ENCODE data around the gene GRHPR.
"Not testable (repeated sequence)": the region's sequence is repeated elsewhere in the genome, so short reads cannot be mapped to it uniquely, and the experiment has no call there.

The GRHPR gene

DNA sequence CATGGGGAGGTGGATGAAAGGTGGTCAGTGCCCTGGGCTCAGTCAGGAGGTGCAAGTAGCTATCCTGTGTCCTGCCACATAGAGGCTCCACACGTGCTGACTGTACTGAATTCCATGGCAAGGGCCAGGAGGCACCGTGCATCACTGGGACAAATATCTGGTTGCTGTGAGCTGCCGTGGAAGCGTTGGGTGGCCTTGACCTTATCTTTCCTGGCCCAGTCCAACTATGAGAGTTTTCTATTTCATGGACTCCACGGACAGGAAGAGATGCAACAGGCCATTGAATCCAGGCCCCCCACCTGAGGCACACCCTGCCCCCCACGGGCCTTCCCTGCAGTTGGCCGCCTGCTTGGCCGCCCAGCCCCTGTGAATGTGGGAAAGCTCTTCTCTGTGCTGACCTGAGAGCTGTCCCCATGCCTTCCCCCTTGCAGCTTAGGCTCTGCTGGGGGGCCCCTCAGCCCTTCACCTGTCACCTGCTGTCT lies 1.7 kb downstream of the GRHPR start:
- no peak for DNase-seq

DNA sequence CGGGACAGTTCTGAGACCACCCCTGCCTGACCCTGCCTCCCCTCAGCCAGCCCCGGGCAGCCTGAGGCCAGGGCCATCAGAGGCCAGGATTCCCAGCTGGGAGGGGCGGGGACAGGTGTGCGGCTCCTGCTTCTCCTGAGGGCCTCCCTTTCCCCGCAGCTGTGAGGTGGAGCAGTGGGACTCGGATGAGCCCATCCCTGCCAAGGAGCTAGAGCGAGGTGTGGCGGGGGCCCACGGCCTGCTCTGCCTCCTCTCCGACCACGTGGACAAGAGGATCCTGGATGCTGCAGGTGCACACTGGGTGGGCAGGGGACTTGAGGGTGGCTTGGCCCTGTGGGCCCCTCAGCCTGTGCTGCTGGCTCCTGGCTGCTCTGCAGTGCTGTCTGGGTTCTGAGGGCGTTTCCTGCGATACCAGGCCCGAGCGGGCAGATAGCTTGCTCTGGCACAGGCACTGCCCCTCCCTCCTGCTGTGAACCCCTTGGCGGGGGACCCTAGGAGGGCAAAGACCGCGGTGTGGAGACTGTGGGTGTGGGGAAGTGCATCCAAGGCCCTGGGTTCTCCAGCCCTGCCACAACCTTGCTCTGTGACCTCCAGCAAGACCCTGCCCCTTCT lies 2.3 kb downstream of the GRHPR start:
- DNase-seq: peak; percentile 26

DNA sequence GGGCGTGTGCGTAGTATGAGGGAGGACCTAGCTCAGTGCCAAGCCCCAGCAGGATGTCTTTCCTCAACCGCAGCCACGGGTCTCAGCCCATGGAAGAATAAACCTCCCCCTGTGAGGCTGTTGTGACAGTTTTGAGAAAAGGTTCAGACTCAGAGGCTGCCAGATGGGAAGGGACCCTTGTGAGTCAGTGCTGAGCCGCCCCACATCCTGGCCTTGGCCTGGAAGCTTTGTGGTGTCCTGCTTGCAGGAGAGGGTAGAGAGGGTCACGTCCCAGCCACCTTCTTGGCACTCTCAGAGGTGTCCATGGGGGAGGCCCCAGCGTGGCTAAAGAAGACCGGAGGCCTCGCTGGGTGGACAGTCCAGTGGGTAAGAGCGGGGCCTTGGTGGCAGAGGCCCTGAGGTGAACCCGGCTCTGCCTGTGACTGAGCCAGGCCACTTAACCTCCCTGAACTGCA lies 2.8 kb downstream of the GRHPR start:
- DNase-seq: no peak

DNA sequence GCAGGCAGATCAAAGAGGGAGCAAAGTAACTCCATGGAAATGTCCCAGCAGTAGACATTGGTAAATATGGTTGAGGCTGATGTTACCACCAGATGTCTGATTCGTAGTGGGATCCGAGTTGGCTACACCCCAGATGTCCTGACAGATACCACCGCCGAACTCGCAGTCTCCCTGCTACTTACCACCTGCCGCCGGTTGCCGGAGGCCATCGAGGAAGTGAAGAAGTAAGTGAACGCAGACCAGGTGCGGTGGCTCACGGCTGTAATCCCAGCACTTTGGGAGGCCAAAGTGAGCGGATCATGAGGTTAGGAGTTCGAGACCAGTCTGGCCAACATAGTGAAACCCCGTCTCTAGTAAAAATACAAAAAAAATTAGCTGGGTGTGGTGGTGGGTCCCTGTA lies 3.9 kb downstream of the GRHPR start:
- not testable (repeated sequence) for DNase-seq

DNA sequence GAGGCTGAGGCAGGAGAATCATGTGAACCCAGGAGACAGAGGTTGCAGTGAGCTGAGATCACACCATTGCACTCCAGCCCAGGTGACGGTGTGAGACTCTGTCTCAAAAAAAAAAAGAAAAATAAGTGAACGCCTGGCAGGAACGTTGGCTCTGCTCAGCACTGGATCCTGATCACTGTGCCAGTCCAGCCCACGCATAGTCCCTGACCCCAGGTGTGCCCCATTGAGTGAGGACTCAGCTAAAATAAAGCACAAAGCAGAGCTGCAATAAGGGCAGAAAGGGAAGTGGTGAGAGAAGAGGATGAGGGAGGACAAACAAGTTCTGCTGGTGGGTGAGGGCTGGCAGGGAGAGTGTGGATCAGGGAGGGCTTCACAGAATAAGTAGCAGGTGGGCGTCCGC lies 4.3 kb downstream of the GRHPR start:
- DNase-seq: no peak

DNA sequence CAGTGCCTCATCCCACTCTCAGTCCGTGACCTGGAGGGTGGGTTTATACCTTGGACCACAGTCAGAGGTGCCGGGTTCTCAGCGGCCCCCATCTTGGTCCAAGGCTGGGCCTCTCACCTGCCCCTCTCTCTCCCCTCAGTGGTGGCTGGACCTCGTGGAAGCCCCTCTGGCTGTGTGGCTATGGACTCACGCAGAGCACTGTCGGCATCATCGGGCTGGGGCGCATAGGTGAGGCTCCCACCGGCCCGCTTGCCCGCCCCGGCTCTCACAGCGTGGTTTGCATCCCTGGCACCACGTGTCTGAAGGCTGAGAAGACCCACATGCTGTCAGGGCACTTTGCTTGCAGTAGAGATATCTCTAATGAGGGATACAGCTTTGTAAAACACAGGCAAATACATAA lies 5.8 kb downstream of the GRHPR start:
- no peak for DNase-seq

DNA sequence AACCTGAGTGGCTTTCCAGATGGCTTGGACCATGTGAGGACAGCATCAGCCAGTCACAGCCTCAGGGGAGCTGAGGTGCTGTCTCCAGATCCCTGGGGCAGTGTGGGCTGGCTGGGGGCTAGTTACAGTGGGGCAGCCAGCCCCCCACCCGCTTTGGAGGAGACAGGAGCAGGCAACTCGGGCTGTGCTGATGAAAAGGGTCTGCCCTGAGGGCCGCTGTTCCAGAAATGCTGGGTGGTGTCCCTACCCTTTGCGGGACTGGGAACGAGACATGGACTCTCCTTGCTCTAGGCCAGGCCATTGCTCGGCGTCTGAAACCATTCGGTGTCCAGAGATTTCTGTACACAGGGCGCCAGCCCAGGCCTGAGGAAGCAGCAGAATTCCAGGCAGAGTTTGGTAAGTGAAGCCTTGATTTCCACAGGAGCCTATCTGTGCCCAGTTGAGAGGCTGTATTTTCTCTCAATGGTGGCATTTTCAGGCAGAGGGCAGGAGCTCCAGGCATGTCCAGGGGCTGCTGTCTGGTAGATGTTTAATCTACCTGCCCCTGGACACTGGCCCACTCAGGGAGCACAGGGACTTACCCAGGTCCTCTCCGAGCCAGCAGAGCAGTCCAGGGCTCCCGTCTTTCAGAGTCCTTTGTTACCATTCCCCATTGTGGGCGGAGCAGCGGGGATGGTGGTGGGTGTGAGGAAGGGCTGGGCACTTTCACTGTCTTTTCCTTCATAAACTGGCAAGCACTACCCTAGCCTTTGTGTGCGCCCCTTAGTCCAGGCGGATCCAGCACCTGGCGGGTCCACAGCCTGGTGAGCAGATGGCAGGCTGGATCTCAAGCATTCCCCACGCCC lies 7.2 kb downstream of the GRHPR start:
- no peak for DNase-seq

DNA sequence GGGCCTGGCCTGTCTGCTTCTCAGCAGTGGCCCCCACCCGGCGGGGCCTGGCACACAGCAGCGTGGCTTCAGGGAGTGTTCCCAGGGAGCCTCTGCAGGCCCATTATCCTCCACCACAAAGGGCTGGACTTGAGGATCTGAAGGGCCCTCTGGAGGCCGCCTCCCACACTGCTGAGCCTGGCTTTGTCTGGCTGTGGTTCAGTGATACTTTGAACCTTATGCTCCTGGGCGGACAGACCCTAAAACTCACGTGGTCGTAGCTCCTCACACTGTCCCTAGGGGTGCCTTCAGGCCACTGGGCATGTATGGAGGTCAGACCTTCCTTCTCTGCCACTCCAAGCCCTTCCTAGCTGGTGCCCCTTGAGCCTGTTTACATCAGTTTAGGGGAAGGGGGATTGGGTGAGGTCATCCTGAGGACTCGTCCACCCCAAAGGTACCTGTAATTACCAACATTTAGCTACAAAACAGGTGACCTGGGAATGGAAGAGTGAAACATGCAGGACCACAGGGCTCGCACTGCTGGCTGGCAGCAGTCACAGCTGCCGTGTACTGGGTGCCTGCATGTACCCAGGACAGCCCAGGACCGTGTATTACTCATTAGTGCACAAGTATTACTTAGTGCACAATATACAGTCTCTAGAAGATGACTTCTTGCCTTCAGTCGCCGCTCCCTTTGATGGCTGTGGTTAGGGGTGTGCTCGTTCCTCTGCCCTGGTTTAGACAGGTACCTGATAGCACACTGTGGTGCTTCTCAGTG lies 8.5 kb downstream of the GRHPR start:
- peak; percentile 42 for DNase-seq

DNA sequence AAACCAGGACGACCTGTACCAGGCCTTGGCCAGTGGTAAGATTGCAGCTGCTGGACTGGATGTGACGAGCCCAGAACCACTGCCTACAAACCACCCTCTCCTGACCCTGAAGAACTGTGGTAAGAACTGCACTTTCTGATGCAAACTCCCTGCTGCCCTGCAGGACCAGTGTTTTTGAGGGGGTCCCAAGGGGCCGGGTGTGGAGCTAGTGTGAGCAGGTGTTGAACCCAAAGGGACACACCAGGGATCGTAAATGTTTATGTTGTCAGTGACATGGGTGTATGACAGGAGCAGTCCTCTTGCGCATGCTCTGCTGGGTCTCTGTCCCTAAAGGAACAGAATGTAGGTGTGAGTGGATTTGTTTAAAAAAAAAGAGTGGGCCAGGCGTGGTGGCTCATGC lies 9.5 kb downstream of the GRHPR start:
- no peak for DNase-seq

DNA sequence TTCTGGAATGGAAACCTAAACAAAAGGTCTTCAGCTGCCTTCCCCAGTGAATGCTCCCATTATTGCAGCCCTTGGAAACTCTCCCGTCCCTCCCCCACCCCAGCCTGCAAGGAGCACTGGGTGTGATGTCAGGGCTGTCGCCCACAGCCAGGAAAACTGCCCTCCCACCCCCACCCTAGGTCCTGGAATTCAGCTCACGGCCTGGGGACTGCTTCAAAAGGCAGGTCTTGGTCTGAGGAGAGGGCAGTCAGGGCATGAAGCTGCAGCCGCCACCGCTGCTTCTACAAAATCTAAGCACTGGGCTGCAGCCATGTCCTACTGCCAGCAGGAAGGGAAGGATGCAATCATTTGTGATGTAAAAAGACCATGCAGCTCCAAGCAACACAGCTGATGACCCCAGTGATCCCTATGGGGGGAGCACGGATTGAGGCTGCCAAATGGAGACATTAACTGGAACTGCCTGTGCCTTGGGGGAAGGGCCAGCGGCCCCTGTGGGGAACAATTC lies 11.4 kb downstream of the GRHPR start:
- DNase-seq: no peak

DNA sequence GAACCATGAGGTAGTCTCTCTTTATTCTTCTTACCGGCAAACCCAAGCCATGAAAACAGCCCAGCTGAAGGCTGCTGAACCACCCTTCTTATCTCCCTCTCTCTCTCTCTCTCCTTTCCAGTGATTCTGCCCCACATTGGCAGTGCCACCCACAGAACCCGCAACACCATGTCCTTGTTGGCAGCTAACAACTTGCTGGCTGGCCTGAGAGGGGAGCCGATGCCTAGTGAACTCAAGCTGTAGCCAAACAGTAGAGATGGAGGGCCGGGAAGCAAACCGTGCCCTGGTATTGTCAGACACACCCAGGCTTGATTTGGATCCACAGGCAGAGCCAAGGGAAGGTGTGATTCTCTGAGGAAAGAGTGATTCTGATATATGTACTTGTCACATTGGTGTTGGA lies 14.0 kb downstream of the GRHPR start:
- no peak for DNase-seq

DNA sequence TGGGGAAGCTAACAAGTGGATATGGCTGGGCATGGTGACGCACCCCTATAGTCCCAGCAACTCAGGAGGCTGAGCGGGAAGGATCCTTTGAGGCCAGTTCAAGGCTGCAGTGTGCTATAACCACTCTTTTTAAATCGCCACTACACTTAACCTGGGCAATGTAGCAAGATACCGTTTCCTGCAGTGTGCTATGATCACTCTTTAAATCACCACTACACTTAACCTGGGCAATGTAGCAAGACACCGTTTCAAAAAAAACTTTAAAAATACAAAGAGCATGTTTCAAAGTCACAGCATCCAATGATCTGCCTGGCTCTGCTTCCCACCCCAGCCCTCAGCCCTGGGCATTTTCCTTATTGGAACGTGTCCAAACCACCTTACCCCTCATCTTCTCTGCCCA lies 14.5 kb downstream of the GRHPR start:
- DNase-seq: no peak

DNA sequence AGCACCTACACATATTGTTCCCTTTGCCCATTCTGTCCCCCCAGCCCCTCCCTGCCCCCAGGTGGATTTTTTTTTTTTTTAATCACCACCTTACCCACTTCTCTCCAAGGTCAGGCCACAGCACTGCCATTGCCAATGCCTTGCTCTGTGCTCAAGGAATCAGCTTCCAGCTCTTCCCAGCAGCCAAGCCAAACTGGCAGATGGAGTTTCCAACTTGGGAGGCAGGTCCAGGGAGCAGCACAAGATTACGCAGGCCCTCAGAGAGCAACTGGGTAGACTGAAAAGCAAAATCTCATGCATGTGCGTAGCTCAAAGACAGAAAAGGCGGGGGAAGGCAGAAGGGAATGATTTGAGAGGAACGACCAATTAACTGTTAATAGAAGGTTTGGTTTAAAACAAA lies 15.1 kb downstream of the GRHPR start:
- no peak for DNase-seq

DNA sequence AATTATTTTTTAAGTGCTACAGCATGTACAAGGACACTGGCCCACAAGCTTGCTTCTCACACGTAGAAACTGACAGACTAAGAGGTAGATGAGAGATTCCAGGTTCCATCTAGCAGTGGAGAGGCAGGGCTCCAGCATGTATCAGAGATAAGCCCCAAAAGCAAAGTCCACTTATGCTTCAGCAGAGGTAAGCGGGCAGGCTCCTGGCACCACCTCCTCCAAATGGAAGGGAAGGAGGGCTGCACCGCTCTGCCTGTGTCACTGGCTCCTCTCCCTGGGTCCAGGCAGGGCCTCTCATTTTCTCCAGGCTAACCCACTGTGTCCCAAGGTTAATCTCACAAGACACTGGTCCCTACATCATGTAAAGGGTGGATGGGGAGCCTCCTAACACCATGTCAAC lies 15.9 kb downstream of the GRHPR start:
- DNase-seq: no peak

DNA sequence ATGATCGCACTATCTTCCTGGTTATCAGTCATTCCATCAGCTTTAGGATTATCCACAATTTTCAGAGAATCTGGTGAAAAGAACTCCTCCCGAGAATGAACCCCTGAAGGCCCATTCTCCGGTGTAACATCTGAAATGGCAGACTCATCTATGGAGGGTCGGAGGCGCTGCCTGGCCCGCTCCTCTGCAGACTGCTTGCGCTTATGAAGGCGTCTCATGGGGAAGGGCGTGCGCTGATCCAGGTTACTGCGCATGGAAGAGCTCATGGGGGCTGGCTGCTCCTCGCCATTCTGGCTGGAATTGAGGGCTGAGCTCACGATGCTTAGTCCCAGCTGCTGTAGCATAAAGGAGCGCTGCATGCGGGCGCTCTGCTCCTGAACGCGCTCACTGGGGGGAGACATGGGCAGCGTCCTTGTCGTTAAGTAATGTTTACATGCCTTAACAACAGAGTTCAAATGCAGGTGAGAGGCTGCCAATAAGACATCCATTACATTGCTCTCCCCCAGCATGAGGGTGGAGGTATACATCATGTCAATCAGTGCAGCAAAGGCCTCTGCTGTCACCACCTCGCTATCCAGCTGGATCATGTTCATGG lies 19.4 kb downstream of the GRHPR start:
- DNase-seq: no peak

DNA sequence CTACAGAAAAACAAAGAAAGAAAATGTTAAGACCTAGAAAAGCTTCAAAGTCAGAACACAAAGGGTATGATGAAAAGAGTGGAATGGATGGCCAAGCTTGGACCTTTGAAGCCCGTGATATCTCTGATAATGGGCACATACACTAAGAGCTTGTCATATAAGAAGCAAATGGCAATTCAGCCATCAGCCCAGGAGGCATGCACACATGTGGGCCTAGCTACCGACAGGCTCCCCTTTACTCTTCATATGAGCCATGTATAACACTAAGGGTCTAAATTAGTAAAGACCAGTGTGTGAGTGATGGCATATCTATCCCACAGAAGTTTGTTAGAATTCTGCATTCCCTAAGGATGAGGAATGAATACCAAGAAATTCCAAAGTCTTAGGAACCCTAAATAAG lies 20.1 kb downstream of the GRHPR start:
- DNase-seq: no peak

DNA sequence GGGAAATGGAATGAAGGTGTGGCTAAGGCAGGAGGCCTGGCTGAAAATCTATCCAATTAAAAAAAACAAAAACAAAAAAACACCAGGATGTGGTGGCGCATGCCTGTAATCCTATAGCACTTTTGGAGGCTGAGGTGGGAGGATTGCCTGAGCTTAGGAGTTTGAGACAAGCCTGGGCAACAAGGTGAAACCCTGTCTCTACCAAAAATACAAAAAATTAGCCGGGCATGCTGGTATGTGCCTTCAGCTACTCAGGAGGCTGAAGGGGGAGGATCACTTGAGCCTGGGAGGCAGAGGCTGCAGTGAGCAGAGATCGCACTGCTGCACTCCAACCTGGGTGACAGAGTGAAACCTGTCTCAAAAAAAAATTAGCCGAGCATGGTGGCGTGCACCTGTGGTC lies 21.1 kb downstream of the GRHPR start:
- no peak for DNase-seq

DNA sequence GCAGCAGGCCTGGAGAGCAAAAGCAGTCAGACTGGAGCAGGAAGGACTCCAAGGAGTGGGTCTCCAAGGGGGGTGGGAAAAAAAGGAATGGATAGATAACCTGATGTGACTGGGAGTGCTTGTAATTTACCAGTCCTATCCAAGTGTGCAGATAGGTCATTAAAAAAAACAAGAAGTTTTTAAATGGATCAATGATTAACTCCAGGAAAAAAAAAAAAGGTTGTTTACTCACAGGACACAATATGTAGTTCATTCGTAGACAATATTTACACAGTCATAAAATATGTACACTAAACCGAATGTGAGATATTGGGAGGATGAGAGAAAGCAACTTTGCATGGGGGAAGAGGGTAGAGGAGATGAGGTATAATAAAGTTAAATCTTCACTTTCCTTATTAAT lies 22.4 kb downstream of the GRHPR start:
- DNase-seq: no peak

DNA sequence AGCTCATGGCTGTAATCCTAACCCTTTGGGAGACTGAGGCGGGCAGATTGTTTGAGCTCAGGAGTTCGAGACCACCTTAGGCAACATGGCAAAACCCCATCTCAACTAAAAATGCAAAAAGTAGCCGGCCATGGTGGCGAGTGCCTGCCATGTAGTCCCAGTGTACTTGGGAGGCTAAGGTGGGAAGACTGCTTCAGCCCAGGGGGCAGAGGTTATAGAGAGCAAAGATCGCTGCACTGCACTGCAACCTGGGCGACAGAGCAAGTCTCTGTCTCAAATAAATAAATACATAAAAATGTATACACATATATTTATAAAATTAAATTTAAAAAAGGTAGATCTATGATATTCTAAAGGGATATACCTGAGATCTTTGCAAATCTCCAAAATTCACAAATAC lies 23.3 kb downstream of the GRHPR start:
- DNase-seq: no peak

DNA sequence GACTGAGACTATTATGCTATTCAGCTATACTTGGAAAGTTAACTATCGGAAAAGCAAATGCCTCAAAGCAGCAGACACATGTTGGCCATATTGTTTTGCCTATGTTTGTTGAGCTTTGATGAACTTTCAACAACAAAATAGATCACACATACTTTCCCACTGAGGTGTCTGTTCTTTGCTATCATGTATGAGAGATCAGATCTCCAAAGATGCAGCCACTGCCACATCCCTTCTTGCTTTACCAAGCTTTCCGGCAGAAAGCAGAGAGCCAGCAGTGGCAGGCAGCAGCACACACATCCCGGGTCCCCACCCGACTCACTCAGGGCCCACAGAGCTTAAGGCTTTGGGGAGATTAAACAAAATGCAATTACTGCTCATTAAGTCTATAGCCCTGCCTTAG lies 23.9 kb downstream of the GRHPR start:
- DNase-seq: no peak

DNA sequence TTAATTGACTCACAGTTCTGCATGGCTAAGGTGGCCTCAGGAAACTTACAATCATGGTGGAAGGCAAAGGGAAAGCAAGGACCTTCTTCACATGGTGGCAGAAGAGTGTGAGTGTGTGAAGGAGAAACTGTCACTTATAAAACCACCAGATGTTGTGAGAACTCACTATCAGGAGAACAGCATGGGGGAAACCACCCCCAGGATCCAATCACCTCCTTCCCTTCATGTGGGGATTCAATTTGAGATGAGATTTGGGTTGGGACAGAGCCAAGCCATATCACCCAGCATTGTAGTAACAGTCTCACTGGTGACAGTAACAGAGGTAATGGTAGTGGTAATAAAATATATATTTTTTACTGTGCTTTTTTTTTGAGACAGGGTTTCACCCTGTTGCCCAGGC lies 24.6 kb downstream of the GRHPR start:
- DNase-seq: peak; percentile 63

DNA sequence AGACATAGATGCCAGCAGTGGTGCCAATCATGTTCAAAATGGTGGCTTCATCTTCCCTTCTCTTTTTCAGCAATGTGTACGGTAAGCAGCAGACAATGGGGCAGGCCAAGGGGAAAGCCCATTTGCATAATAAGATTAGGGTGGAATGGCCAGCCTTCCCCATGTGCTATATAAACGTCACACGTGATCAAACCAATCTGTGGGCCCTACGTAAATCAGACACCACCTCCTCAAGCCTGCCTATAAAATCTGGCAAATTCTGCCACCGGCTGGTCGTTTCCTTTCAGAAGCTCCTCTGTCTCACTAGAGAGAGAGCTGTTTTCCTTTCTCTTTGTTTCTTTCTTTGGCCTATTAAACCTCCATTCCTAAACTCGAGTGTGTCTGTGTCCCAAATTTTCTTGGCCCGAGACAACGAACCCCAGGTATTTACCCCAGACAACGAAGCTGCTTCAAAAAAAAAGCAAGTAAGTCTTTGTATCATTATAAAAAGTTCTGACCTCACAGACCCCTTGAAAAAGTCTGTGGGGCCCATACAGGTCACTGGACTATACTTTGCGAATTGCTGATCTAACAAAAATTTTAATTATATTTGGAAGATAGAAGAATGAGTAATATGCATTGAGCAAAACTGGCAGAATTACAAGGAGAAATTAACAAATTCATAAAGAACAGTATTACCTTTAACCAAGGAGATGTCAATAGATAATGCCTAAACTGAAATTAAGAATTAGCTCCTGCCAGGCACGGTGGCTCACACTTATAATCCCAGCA lies 27.6 kb downstream of the GRHPR start:
- no peak for DNase-seq

Measured in hematopoietic multipotent progenitor cell treated with erythropoietin and hydrocortisone succinate and interleukin-3 and kit ligand, for 4 days (in vitro differentiated cells).